ENCODE results near the gene ZNHIT1. TPM values are rescaled to one million over a fixed set of nuclear protein-coding genes. Genes with fewer than 3 reads are reported as not detected.

ZNHIT1 gene
- total RNA-seq, 4 donors from 2014 or later, result 40.7 to 53.3 (median 52.0) TPM

DNA sequence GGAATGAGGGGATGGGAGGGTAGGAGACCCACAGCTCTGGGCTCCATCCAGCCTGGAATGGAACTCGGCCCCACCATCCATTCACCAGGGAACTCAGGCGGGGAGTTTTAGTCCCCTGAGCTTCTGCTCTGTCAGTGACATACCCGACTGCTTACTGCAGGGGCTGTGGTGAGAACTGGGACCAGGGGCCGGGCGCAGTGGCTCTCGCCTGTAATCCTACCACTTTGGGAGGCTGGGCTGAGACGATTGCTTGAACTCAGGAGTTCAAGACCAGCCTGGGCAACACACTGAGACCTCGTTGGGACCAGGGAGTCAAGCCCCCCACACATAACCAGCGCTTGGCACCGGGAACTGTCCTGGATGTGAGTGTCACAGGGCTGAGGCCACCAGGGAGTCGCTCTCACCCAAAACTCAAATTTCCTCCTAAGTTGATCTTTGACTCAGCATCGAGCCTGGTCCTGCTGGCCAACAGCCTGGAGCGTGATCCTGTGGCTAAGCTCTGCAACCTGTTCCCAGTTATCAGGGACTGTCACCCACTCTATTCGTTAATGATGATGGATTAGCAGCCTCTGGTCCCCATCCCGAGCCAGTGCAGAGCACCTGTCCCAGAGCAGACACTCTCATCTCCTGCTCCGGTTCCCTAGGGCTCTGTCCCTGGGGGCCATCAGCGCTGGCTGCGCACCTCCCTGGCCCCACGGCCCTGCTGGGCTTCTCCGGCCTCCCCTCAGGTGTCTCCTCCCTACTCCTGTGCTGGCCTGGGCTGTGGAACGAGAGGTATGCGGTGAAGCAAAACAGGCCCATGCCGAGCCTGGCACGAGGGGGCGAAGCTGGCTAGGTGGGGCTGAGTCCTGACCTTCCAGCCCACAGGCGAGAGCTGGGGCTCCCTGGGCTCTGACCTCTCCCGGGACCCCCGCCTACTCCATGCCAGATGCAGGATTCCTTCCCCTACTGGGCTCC, 20.5 kb downstream of the ZNHIT1 start:
- H3K4me1 ChIP-seq, result peaks cover 6% of the 10 kb centered on the region in 2 donors

DNA sequence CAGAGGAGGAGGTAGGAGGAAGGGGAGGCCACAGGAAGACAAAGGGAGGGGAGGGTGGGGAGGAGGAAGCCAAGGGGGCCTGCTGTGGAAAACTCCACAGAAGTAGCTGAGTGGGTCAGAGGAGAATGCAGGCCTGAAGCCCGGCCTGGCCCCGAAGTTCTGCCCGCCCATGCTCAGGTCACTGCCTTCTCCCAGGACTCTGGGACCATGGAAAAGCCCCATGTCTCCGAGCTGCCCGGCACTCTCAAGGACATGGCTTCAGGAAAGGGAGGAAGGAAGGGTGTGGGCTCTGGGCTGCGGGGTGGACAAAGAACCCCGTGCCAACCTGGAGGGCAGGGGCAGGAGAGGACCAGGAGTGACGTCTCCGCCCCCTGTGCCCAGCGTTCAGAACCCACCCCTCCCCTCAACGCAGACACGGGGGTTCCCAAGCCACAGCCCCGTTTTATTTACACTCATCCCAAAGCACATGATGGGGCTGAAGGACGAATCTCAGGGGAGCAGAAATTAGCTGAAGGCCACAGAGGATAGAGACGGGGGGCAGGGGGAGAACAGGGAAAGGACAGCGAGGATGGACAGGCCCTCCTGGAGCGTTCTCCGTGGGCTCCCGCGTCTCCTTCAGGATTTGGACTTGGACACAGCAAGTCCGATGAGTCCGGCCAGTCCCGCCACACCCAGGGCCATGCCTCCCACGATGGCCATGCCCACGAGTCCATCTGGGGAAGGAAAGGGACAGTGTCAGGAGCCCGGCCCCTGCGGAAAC, 21.4 kb downstream of the ZNHIT1 start:
- Histone ChIP-seq H3K27ac (peak overlapping the region; percentile 81 to 85), H3K27me3 (no peaks in the 10 kb centered on the region), H3K4me1 (peaks cover 6 to 11% of the 10 kb centered on the region in 2 donors), H3K36me3 (no peaks in the 10 kb centered on the region), H3K4me3 (no peak overlapping the region), H3K9me3 (no peaks in the 10 kb centered on the region)
- intact Hi-C loops (cut with DNase I; ENCODE audit: low total_unique reads), result no loop called here
- peak in 1 of 2 donors; percentile 59 for DNase-seq
- no peak for TF ChIP-seq POLR2A (IDR thresholded peaks at IDR 0.05)
- TF ChIP-seq, protein P1, sequence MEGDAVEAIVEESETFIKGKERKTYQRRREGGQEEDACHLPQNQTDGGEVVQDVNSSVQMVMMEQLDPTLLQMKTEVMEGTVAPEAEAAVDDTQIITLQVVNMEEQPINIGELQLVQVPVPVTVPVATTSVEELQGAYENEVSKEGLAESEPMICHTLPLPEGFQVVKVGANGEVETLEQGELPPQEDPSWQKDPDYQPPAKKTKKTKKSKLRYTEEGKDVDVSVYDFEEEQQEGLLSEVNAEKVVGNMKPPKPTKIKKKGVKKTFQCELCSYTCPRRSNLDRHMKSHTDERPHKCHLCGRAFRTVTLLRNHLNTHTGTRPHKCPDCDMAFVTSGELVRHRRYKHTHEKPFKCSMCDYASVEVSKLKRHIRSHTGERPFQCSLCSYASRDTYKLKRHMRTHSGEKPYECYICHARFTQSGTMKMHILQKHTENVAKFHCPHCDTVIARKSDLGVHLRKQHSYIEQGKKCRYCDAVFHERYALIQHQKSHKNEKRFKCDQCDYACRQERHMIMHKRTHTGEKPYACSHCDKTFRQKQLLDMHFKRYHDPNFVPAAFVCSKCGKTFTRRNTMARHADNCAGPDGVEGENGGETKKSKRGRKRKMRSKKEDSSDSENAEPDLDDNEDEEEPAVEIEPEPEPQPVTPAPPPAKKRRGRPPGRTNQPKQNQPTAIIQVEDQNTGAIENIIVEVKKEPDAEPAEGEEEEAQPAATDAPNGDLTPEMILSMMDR (IDR thresholded peaks at IDR 0.05), result no peak

More for the DNA sequence above, 20.5 kb downstream of the ZNHIT1 start:
- Histone ChIP-seq H3K9me3 (no peaks in the 10 kb centered on the region), H3K27ac (peak overlapping the region; percentile 81 to 85), H3K27me3 (no peaks in the 10 kb centered on the region), H3K36me3 (no peaks in the 10 kb centered on the region), H3K4me3 (no peak overlapping the region)
- intact Hi-C loops (cut with DNase I; ENCODE audit: low total_unique reads), result no loop called here
- TF ChIP-seq POLR2A (IDR thresholded peaks at IDR 0.05), result no peak
- TF ChIP-seq, protein P1 (IDR thresholded peaks at IDR 0.05), result no peak
- no peak for DNase-seq

GRCh38 chr7:101239951-101240220, 21.9 kb downstream of the ZNHIT1 start:
- Histone ChIP-seq H3K9me3 (no peaks in the 10 kb centered on the region), H3K27me3 (no peaks in the 10 kb centered on the region), H3K36me3 (no peaks in the 10 kb centered on the region), H3K4me3 (no peak overlapping the region), H3K27ac (peak overlapping the region; percentile 81 to 85), H3K4me1 (peaks cover 6 to 11% of the 10 kb centered on the region in 2 donors)
- intact Hi-C loops (cut with DNase I; ENCODE audit: low total_unique reads), result no loop called here
- DNase-seq, result no peak
- TF ChIP-seq, protein P1 (IDR thresholded peaks at IDR 0.05), result no peak
- TF ChIP-seq POLR2A (IDR thresholded peaks at IDR 0.05), result no peak

- intact Hi-C loops (cut with DNase I; ENCODE audit: low total_unique reads), result no loop called here
- no peak overlapping the region for H3K4me3 ChIP-seq
- peaks cover 9 to 11% of the 10 kb centered on the region in 2 donors for H3K4me1 ChIP-seq
- H3K27me3 ChIP-seq, result no peaks in the 10 kb centered on the region
- DNase-seq, result no peak
- H3K36me3 ChIP-seq, result no peaks in the 10 kb centered on the region
- H3K27ac ChIP-seq, result peak overlapping the region; percentile 81 to 85
- no peak for TF ChIP-seq POLR2A (IDR thresholded peaks at IDR 0.05)
- TF ChIP-seq, protein P1 (IDR thresholded peaks at IDR 0.05), result no peak
- no peaks in the 10 kb centered on the region for H3K9me3 ChIP-seq
Observed at GRCh38 chr7:101240226-101241014, 22.5 kb downstream of the ZNHIT1 start.
